Measurements from ENCODE around the gene PAX7.
"Not testable (repeated sequence)": the region's sequence is repeated elsewhere in the genome, so short reads cannot be mapped to it uniquely, and the experiment has no call there.

The PAX7 gene

DNA sequence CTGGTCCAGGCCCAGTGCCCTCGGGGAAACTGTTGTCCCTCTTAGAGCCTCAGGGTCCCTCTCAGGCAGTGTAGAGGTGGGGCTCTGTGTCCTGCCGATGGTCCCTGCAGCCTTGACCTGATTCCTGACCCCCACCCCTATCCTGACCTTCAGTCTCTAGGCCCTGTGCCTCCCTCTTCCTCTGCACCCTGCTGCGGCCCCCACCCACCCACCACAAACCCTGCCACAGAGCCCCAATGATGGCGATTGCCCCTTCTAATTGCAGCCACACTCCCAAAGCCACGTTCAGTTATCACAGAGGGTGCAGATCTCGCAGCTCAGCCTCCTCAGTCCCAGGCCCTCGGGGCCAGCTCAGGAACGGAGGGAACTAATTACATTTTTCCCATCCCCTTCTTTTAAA, 99.7 kb downstream of the PAX7 start:
- no peak for DNase-seq (ENCODE audit: low read depth)

DNA sequence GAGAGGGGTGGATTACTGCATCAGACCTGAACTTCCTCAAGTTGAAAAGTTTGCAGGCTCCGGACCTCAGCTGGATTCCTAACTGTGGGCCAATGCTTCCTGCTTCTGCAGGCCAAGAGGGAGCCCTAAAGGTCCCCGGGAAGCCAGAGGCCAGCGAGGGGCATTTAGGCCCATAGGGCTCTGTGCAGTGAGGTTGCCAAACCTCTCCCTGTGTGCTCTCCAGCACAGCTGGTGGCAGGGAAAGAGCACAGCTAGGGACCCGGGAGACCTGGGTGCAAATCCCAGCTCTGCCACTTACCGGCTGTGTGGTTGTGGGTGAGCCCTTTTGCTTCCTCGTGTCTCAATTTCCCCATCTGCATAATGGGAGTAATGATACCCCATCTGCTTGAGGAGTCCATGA, 100.5 kb downstream of the PAX7 start:
- no peak for DNase-seq (ENCODE audit: low read depth)

DNA sequence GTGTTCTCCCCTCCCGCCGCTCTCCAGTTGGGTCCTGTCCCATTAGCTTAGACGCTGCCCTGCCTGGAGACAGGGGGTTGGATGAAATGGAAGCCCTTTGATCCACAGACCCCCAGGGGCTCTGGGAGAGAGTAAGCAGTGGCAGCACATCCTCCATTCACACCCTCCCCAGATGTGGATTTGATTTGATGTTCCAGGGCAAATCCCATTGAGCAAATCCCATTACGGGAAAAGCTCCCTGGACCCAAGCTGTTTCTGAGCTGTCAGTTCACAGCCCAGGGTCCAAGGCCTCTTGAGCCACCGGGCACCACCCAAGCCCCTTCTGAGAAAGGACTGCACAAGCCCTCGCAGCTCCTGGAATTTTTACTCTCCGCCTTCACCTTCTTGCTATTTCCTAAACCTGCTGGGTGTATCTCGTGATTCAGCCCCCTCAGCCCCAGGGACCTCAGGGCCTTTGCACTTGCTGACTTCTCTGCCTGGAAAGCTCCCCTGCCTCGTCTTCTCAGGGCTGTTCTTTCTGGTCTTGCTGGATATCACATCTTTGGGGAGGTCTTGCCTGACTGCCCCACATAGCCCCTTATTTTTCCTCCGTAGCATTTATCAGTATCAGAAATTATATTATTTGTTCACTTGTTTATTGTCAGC, 101.1 kb downstream of the PAX7 start:
- no peak for DNase-seq (ENCODE audit: low read depth)

DNA sequence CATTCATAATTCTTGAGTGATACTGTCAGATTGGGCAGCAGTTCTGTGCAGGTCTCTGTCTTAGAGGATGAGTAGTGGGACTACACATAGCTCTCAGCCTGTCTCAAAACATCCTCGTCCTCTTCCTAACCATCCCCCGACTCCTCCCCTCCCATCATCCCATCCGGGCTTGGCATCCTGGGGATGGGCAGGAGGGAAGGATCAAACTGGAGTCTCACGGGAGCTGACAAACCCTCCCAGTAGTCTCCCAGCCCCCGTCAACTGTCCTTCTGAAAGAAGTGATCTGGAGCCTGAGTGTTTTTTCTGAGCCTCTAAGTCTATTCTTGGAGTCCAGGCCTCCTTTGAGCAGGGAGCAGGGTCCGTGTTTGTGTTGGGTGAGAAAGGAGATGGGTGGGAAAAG, 102.0 kb downstream of the PAX7 start:
- no peak for DNase-seq (ENCODE audit: low read depth)

DNA sequence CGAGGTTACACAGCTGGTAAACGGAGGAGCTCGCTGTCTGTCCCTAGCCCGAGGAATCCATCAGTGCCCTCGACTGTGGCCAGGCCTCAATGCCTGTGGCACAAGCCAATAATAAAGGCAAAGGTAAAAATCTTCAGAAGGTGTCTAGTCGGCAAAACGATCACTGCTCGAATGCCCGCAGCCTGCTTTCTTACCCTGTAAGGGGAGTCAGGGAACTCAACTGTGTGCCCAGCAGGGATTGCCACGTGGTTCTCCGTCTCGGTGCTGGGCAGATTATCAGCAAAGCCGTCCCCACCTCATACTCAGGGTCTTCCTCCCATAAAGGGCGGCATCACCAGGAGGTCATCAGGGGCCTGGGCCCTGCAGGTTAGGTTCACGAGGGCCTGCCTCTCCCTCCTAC, 103.4 kb downstream of the PAX7 start:
- no peak for DNase-seq (ENCODE audit: low read depth)

DNA sequence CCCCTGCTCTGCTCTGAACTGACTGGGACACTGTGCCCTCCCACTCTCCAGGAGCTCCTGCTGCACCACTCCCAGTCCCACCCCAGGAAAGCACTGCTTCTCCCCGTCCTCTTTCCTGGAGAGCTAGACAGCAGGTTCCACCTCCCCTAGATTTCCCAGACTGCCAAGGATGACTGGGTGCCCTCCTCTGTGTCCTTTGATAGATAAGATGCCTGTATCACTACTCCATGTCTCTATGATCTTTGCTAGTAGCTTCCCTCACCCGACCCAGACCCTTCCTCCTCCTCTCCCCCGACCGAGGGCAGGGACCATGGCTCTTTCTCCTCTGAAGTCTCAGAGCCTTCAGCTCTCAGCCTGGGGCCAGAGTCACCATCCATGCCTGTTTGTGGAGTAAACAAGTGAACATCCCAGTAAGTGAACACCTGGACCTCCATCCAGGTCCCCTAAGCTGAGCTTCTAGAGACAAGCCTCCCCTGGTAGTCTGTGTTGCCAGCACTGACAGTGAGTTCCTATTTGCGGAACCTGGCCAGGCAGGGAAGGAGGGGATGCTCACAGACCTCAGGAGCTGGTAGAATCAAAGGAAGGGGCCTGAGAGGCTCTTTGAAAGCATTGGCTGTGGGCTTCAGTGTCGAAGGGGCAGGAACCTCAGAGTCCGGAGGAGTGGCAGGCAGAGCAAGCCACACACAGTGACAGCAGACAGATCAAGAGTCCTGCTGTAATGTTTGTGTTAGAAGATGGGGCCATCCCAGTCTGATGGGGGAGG, 104.0 kb downstream of the PAX7 start:
- no peak for DNase-seq (ENCODE audit: low read depth)

DNA sequence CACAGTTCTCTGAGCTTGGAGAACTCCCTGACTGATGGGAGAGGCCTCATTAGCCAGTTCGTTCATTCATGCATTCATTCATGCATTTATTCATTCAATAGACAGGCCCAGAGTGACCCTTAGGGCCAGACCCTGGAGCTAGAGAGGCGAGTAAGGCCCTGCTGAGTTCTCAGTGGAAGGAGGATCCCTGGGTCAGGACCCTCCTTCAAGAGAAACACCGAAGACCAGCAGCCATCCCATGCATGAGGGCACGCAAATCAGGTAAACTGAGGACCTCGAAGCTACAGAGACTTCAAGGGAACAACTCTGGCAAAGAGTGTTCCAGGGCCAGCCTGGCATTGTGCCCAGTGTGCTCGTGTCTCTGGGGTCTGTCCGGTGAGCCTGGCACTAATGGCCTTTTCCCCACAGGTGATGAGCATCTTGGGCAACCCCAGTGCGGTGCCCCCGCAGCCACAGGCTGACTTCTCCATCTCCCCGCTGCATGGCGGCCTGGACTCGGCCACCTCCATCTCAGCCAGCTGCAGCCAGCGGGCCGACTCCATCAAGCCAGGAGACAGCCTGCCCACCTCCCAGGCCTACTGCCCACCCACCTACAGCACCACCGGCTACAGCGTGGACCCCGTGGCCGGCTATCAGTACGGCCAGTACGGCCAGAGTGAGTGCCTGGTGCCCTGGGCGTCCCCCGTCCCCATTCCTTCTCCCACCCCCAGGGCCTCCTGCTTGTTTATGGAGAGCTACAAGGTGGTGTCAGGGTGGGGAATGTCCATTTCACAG, 104.8 kb downstream of the PAX7 start:
- DNase-seq (ENCODE audit: low read depth), result no peak

DNA sequence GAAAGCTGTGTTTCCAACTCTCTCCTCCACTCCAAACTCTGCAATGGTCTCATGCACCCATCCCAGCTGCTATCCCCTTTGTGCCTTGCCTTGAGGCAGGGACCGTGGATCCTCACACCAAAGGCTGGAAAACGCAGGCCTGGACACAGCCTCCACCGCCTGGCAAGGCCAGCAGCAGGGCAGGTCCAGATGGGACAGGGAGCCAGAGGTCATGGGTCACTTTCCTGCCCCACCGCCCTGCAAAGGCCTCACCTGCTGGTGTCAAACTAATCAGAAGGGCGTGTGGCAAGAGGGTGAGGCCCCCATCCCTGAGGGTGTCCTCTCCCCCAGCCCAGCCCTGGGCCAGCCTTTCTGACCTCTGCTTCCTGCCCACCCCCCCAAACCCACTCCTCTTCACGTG, 106.3 kb downstream of the PAX7 start:
- DNase-seq (ENCODE audit: low read depth), result no peak

DNA sequence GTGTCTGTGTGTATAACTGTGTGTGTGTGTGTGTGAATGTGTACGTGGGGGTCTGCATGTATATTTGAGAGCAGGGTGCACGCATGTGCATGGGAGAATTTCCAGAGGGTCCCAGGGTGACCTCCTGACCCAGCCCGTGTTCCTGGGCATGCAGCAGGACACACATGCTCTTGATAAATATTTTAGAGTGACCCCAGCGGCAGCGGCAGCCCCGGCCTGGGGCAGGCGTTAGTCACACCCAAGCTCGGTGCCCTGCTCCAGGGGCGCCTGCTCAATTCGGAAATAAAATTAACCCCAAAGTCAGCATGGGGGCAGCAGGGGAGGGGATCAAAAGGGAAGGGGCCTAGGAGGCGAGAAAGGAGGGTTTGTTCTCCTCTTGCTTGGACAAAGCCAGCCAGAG, 107.5 kb downstream of the PAX7 start:
- DNase-seq (ENCODE audit: low read depth), result no peak

DNA sequence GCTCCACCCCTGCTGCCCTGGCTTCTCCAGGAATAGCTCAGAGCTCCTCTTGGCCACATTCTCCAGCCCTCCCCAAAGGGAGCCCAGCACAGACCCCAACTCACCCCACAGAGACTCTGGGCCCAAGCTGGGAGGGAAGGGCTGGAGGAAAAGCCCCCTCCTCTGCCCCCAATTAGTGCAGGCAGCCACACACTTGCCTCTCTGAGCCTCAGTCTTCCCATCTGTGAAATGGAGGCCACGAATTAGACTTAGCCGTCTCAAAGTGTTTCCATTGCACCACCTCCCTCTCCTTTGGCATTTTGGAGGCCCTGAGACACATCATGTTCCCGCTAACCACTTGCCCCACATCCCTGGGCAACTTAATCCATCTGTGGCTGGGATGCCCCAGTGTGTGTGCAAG, 108.0 kb downstream of the PAX7 start:
- DNase-seq (ENCODE audit: low read depth), result no peak

DNA sequence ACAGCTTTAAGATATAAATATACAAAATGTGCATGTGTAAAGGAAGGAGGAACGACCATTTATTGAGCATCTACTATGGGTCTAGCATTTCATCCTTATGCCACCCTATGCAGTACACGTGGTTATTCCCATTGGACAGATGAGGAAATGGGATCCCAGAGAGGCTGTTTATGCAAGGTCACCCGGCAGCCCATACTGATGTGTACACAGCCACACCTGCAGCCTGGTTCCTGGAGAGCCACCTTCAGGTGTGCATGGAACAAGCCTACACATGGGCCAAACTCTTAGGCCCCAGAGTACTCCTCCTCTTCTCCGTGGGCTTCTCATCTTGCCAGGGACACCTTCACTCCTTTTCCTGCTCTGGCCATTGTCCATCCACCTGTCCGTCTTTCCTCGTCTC, 108.8 kb downstream of the PAX7 start:
- no peak for DNase-seq (ENCODE audit: low read depth)

DNA sequence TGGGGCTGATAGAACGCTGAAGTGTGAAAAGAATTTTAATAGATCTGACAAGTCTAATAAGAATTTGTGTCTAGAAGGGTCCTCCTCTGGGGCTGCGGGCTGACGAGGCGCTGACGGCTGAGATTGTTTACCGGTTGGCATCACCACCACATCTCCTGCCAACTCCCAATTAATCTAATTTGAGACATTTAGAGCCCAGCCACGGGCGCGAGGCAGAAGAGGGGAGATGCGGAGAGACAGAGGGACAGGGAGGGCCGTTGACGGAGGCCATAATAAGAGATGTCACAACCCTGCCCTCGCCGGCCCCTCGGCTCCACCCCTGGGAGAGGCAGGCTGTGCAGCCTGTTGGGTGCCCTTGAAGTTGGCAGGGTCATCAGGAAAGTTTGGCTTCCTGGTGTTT, 109.3 kb downstream of the PAX7 start:
- DNase-seq (ENCODE audit: low read depth), result no peak

DNA sequence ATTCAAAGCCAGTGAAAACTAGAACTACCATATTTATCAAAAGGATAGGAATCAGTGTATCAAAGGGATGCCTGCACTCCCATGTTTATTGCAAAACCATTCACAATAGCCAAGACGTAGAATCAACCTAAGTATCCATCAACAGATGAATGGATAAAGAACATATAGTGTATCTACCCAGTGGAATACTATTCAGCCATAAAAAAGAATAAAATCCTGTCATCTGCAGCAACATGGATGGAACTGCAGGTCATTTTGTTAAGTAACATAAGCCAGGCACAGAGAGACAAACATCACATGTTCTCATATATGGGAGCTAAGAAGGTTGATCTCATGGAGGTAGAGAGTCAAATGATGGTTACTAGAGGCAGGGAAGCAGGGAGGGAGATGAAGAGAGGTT, 110.0 kb downstream of the PAX7 start:
- no peak for DNase-seq (ENCODE audit: low read depth)

DNA sequence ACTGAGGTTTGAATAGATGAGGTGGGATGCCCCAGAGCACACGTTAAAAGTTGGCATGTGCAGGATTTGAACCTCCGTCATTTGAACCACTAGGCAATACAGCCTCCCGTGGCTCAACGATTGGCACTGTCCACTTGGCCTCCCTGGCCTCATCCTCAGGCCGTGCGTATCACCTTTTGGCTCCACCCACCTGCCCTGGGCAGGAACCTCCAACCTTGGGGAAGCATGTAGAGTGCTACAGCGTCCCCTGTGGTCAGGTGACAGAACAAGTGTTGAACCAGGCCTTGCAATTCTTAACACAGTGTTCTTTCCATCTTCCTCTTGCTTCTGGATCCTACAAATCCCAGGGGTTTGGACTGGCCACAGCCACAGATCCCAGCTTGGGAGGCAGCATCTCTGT, 112.6 kb downstream of the PAX7 start:
- DNase-seq (ENCODE audit: low read depth), result no peak

DNA sequence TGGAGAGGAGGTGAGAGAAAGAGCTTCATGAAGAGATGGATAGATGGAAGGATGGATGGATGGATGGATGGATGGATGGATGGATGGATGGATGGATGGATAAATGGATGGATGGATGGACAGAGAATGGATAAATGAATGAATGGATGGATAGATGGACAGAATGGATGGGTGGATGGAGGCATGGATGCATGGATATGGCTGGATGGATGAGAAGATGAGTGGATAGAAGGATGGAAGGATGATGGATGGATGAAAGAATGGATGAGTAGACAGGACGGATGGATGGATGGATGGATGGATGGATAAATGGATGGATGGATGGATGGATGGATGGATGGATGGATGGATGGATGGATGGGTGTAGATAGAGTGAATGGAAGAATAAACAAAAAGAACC, 113.7 kb downstream of the PAX7 start:
- not testable (repeated sequence) for DNase-seq (ENCODE audit: low read depth)

DNA sequence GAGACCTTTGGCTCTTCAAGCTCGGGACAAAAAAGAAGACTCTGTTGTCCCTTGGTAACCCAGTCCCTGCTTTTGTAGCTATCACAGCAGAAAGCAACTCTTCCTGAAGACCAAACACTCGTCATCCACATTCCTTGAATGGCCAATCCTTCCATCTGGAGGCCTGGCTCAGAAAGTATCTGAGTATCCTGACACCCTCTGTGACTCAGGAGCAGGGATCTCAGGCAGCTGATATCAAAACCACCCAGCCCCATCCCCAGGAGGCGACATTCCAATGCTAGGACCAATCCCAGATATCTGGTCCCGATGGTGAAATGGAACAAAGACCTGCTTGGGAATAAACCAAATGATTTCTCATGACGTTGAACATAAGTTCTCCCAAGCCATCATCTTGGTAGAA, 116.3 kb downstream of the PAX7 start:
- DNase-seq (ENCODE audit: low read depth), result no peak

DNA sequence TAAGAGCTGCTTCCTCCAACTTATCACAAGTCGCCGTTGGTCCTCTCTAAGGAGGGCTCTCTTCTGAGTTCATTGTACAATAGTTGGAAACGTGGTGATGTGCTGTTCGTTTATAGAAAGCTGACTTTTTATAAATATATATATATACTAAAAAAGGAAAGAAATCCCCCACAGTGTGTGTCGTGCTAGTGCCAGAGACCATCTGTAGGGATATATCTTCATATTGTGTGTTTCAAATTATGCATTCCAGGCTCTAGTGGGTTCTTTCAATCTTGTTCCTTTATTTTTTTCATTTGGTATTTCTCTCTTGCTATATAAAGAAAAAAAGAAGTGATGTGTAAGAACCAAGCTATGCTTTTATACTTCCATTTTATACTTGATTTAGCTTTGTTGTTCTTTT, 117.0 kb downstream of the PAX7 start:
- DNase-seq (ENCODE audit: low read depth), result no peak

DNA sequence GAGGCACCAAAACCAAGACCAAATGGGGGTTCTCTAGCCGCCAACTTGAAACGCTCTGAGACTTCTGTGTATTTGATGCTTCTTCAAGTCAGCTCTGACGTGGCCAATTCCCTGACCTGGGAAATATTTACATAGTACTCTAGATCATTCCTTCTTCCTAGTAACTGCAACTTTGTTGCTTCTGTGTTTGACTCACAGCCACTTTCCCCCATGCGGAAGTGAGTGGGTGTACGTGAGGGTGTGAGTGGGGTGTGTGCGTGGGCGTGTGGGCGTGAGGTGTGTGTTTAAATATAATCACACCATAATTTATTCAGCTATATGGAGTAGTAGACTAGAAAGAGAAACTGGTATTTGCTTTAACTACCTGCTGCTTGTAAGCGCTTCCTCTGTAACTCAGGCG, 117.8 kb downstream of the PAX7 start:
- no peak for DNase-seq (ENCODE audit: low read depth)

DNA sequence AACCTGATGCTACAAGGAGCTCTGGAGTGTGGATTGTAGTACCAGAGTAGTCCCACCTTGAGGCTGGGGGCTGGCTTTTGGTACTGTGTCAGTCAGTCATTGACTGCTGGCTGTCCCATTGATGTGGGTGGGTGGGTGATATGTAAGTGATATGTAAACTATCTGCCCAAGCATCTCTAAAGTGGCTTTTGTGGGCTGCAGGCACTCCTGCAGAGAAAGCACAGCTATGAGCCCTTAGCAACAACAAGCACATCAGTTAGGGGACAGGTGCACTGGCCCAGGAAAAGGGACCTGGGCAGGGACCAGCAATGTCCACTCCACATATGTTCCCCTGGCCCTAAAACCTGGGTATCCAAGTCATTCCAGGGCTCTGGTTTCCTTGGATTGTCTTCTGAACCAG, 118.9 kb downstream of the PAX7 start:
- no peak for DNase-seq (ENCODE audit: low read depth)

DNA sequence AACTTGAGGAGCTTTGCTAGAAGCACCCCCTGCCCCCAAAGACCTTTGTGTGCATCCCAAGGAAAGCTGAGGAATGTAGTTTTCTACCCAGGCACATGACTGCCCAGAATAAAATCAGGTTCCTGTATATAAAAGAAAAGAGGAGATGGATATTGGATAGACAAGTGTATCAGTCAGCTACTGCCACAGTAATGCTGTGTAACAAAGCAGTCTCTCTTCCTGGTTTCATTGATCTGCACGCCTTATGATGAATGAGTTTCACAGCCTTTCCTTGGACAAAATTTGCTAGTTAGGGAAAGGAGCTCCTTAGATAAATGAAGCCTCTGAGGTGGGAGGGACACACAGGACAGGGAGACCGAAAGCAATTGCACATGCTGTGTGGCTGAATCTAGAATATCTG, 120.0 kb downstream of the PAX7 start:
- DNase-seq (ENCODE audit: low read depth), result no peak

DNA sequence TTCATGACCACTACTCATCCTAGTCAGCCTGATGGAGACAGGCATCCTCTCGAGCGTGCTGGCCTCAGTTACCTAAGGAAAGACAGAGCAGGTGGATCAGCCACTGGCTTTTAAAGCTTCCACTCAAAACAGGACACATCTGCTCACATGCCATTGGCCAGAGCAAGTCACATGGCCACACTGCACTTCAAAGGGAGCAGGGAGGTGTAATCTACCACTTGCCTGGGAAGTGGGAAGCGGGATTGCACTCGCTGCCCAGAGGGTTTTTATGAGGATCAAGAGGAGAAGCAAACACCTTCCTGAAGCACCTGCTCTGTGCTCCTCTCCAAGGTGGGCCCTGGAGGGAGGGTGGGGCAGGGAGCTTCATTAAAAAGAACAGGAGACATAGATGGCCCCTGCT, 120.8 kb downstream of the PAX7 start:
- DNase-seq (ENCODE audit: low read depth), result no peak

DNA sequence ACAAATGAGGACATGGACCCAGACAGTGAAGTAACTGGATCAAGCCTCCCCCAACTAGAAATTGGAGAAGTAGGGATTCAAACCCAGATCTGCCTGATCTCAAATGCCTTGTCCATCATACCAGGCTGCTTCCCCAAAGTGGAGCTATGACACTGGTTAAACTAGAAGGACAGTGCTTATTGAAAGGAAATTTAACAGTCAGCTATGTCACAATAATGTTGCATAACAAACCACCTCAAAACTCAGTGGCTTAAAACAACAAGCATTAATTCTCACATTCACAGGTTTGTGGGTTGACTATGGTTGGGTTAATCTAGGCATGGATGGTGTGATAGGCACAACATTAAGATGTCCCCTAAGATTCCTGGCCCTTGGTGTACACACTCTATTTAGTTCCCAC, 121.8 kb downstream of the PAX7 start:
- no peak for DNase-seq (ENCODE audit: low read depth)

DNA sequence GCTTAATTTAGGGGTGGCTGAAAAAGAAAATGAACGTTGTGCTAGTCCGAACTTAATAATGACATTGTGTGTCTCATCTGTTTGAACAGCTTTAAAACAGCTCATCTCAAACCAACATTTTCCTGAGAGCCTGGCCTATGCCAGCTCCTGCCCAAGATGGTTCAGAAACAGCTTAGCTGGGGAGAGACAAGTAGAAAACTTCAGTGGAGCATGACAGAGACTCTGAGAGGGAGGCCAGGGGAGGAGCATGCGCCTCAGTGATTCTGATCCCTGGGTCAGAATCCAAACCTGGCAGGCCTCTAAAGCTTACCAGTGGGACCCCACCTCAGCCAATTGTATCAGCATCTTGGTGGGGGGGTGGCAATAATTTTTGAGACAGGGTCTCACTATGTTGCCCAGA, 129.5 kb downstream of the PAX7 start:
- DNase-seq (ENCODE audit: low read depth), result no peak
